ENCODE data around the gene TGFA.

- no peak for TF ChIP-seq CTCF (optimal IDR thresholded peaks at IDR 0.05 in 1 of 3, IDR thresholded peaks at IDR 0.05 in 1 of 3, conservative IDR thresholded peaks at IDR 0.05 in 1 of 3; ENCODE audit: extremely low read depth in 1 of 3, insufficient read depth in 2 of 3, low read length in 3 of 3)
- no peak for TF ChIP-seq EZH2 (IDR thresholded peaks at IDR 0.05; ENCODE audit: low read length)
Observed at GRCh38 chr2:70503896-70504295, 49.7 kb downstream of the TGFA start.
